HG03520 (cell line): Measurements from ENCODE around the gene SLC25A14.

ENCODE experiments used
- ATAC-seq: cut with Tn5 transposase; IDR thresholded peaks from one replicate; pipeline ENCODE4 v1.9.1; 2021; ENCODE audit warnings: mild to moderate bottlenecking, moderate library complexity; ENCODE audit not compliant: unreplicated experiment

The SLC25A14 gene

GRCh38 chrX:130378024-130378669, 38.4 kb downstream of the SLC25A14 start:
- ATAC-seq: no peak

- no peak for ATAC-seq
Observed at GRCh38 chrX:130385520-130385919, 45.8 kb downstream of the SLC25A14 start, which contains the start of gene GPR119. GPR119 (minus strand) TSS chrX:130385674; CDS start chrX:130385447, 227 bp downstream.

- ATAC-seq: no peak
Observed at GRCh38 chrX:130386408-130386808, 46.7 kb downstream of the SLC25A14 start.

- ATAC-seq: no peak
Observed at GRCh38 chrX:130393451-130394074, 53.8 kb downstream of the SLC25A14 start.

- no peak for ATAC-seq
Observed at GRCh38 chrX:130395341-130395740, 55.6 kb downstream of the SLC25A14 start.

- peak; percentile 89 for ATAC-seq
Observed at GRCh38 chrX:130401415-130402207, 61.9 kb downstream of the SLC25A14 start, which contains the start of gene RBMX2. RBMX2 (plus strand) TSS chrX:130401987; CDS start chrX:130402033, 46 bp downstream.

- no peak for ATAC-seq
Observed at GRCh38 chrX:130402208-130402684, 62.5 kb downstream of the SLC25A14 start.

GRCh38 chrX:130413415-130413814, 73.7 kb downstream of the SLC25A14 start:
- ATAC-seq: no peak

- no peak for ATAC-seq
Observed at GRCh38 chrX:130414800-130415199, 75.1 kb downstream of the SLC25A14 start.

GRCh38 chrX:130415201-130415600, 75.5 kb downstream of the SLC25A14 start:
- no peak for ATAC-seq

- ATAC-seq: no peak
Observed at GRCh38 chrX:130416785-130417184, 77.1 kb downstream of the SLC25A14 start.

- ATAC-seq: no peak
Observed at GRCh38 chrX:130418066-130418465, 78.3 kb downstream of the SLC25A14 start.

GRCh38 chrX:130418740-130419139, 79.0 kb downstream of the SLC25A14 start:
- no peak for ATAC-seq

- no peak for ATAC-seq
Observed at GRCh38 chrX:130419263-130419662, 79.5 kb downstream of the SLC25A14 start.
